Dendritic cell treated with granulocyte-macrophage colony-stimulating factor and Interleukin-4, amounts not matched to agents 40 ng/mL and 50 ng/mL, for 4 days (primary cell): Measurements from ENCODE around the gene UMODL1.

Experiments
- H3K27ac Mint-ChIP-seq: one replicate; pipeline ENCODE4 v1.8.0; 2022; ENCODE audit warnings: mild to moderate bottlenecking, mixed read lengths
- H3K27me3 Mint-ChIP-seq: one replicate; pipeline ENCODE4 v1.8.0; 2022; ENCODE audit warnings: mild to moderate bottlenecking, mixed read lengths
- H3K36me3 Mint-ChIP-seq: one replicate; pipeline ENCODE4 v1.8.0; 2022; ENCODE audit warnings: low read depth, mixed read lengths
- H3K4me1 Mint-ChIP-seq: one replicate; pipeline ENCODE4 v1.8.0; 2022; ENCODE audit warnings: low read depth, mixed read lengths
- H3K4me3 Mint-ChIP-seq: one replicate; pipeline ENCODE4 v1.8.0; 2022; ENCODE audit warnings: mild to moderate bottlenecking, moderate library complexity, mixed read lengths
- H3K9me3 Mint-ChIP-seq: one replicate; pipeline ENCODE4 v1.8.0; 2022; ENCODE audit warnings: mixed read lengths
- intact Hi-C: fragments of 100-400 bp; cut with micrococcal nuclease; formaldehyde crosslinking; loops from one replicate; pipeline ENCODE4 v1.15.0; 2022

UMODL1 gene

GRCh38 chr21:42032968-42033367 lies 38.1 kb upstream of the UMODL1 start:
- no peak overlapping the region for H3K27ac Mint-ChIP-seq
- no peaks in the 10 kb centered on the region for H3K36me3 Mint-ChIP-seq

DNA sequence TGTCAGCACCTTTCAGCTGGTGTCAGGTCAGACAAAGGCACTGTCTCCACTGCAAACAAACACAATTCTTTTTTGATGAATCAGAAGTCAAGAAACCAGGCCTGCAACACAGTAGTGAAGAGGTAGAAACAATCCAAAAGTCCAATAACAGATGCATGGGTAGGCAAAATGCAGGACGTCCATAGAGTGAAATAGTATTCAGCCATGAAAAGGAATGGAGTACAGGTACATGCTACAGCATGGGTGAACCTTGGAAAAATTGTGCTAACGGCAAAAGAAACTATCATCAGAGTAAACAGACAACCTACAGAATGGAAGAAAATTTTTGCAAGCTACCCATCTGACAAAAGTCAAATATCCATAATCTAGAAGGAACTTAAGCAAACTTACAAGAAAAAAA lies 34.8 kb upstream of the UMODL1 start:
- Mint-ChIP-seq H3K36me3 (no peaks in the 10 kb centered on the region), H3K4me1 (peaks cover 11% of the 10 kb centered on the region), H3K27me3 (peaks cover 18% of the 10 kb centered on the region), H3K9me3 (peaks cover 8% of the 10 kb centered on the region), H3K4me3 (no peak overlapping the region), H3K27ac (no peak overlapping the region)
- intact Hi-C loops: no loop called here

More at GRCh38 chr21:42032968-42033367, 38.1 kb upstream of the UMODL1 start:
- no peaks in the 10 kb centered on the region for H3K9me3 Mint-ChIP-seq
- H3K4me1 Mint-ChIP-seq: peaks cover 17% of the 10 kb centered on the region
- H3K4me3 Mint-ChIP-seq: no peak overlapping the region
- H3K27me3 Mint-ChIP-seq: peaks cover 10% of the 10 kb centered on the region
- intact Hi-C loops: no loop called here

DNA sequence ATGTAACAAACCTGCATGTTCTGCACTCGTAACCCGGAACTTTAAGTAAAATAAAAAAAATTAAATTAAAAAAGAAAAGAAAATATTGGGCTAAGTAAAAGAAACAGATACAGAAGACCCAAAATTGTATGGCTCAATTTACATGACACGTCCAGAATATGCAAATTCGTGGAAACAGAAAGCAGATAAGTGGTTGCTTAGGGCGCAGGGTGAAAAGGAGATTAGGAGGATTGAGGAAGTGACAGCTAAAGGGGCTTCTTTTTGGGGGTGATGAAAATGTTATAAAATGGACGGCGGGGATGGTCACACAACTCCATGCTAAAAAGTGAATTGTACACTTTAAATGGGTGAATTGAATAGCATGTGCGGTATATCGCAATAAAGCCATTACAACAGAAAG lies 33.6 kb upstream of the UMODL1 start:
- H3K27ac Mint-ChIP-seq: no peak overlapping the region

GRCh38 chr21:42037943-42038342 lies 33.2 kb upstream of the UMODL1 start:
- Mint-ChIP-seq H3K27ac (no peak overlapping the region), H3K9me3 (peaks cover 8% of the 10 kb centered on the region), H3K4me3 (no peak overlapping the region), H3K27me3 (peaks cover 20% of the 10 kb centered on the region), H3K4me1 (peaks cover 11% of the 10 kb centered on the region), H3K36me3 (no peaks in the 10 kb centered on the region)
- intact Hi-C loops: no loop called here

More for the DNA sequence above, 33.6 kb upstream of the UMODL1 start:
- Mint-ChIP-seq H3K4me3 (no peak overlapping the region), H3K27me3 (peaks cover 20% of the 10 kb centered on the region), H3K36me3 (no peaks in the 10 kb centered on the region), H3K4me1 (peaks cover 11% of the 10 kb centered on the region), H3K9me3 (peaks cover 8% of the 10 kb centered on the region)
- intact Hi-C loops: no loop called here

DNA sequence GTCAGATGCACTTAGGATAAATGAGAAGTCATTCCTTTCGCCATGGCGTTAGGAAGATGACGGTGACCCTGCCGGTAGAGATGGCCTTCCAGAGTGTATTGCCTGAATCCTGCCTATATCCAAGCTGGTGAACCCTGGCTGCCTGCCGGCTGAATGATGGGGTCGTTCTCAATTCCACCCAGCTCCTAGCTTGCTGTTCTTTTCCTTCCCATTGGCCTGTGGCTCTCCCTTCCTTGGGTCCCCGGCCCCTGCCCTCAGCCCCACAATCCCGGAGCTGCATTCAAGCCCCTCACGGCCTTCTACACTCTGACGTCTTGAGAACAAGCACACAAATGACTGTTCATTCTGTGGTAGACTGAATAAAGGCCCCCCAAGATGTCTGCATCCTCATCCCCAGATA lies 32.7 kb upstream of the UMODL1 start:
- intact Hi-C loops: no loop called here
- Mint-ChIP-seq H3K9me3 (peaks cover 8% of the 10 kb centered on the region), H3K4me3 (no peak overlapping the region), H3K27me3 (peaks cover 20% of the 10 kb centered on the region), H3K4me1 (peaks cover 11% of the 10 kb centered on the region), H3K27ac (no peak overlapping the region), H3K36me3 (no peaks in the 10 kb centered on the region)

DNA sequence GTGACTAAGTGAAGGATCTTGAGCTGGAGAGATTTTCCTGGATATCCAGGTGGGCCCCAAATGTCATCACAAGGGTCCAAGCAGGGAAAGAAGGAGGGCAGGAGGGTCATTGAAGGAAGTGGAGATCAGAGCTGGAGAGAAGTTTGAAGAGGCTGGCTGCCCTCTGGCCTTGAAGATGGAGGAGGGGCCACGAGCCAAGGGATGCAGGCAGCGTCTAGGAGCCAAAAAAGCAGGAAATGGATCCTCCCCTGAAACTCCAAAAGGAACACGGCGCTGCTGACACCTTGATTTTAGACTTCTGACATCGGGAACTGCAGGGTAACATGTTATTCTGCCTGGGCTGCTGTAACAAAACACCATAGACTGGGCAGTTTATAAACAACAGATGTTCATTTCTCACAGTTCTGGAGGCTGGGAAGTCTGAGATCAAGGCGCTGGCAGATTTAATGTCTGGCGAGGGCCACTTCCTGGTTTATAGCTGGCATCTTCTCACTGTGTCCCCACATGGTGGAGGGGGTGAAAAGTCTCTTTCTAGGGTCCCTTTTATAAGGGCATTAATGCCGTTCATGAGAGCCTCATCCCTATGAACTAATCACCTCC lies 32.2 kb upstream of the UMODL1 start:
- H3K4me1 Mint-ChIP-seq: peaks cover 11% of the 10 kb centered on the region
- peaks cover 20% of the 10 kb centered on the region for H3K27me3 Mint-ChIP-seq
- H3K36me3 Mint-ChIP-seq: no peaks in the 10 kb centered on the region
- H3K4me3 Mint-ChIP-seq: no peak overlapping the region
- peaks cover 8% of the 10 kb centered on the region for H3K9me3 Mint-ChIP-seq
- H3K27ac Mint-ChIP-seq: no peak overlapping the region
- intact Hi-C loops: no loop called here

- Mint-ChIP-seq H3K27ac (peak overlapping the region; percentile 19), H3K4me1 (peaks cover 11% of the 10 kb centered on the region), H3K36me3 (no peaks in the 10 kb centered on the region), H3K9me3 (peaks cover 8% of the 10 kb centered on the region), H3K4me3 (no peak overlapping the region), H3K27me3 (peaks cover 21% of the 10 kb centered on the region)
- intact Hi-C loops: no loop called here
Observed at GRCh38 chr21:42039470-42039901, 31.6 kb upstream of the UMODL1 start.

- H3K36me3 Mint-ChIP-seq: no peaks in the 10 kb centered on the region
- H3K9me3 Mint-ChIP-seq: peaks cover 8% of the 10 kb centered on the region
- no peak overlapping the region for H3K4me3 Mint-ChIP-seq
- H3K27ac Mint-ChIP-seq: peak overlapping the region; percentile 19
- intact Hi-C loops: no loop called here
- peaks cover 11% of the 10 kb centered on the region for H3K4me1 Mint-ChIP-seq
- H3K27me3 Mint-ChIP-seq: peaks cover 17% of the 10 kb centered on the region
Observed at GRCh38 chr21:42039911-42040351, 31.2 kb upstream of the UMODL1 start.

DNA sequence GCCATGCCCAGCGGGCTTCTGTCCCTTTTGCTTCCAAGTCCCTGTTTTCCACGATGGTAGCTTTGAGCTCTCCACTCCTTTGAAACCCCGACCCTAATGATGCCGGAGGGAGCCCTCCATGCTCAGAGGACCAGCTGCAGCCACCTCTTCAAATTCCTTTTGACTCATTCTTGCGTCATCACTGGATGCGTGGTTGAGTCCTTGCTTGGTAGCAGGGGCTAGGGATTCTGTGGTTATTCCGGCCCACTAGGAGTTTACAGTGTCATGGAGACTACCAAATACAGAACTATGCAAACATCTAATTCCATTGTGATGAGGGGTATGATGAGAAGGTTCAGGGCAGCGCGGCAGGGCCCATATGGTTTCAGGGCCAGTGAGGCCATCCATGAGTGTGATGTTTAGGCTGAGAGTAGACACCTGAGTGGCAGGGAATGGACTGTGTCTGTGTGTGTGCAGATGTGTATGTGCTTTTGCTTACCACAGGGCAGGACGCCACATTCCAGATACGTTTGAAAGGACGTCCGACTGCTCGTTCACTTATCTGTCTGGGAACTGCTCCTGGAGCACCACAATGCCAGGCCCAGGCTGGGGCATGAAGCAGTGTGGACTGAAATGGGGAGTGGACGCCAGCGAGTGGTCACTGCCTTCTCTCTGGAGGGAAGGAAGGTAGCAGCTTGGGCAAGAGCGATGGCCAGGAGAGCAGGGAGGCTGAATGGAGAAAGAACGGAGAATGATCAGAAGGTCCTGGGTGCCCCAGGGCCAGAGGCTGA lies 30.5 kb upstream of the UMODL1 start:
- Mint-ChIP-seq H3K9me3 (peaks cover 8% of the 10 kb centered on the region), H3K4me3 (no peak overlapping the region)
- intact Hi-C loops: no loop called here

DNA sequence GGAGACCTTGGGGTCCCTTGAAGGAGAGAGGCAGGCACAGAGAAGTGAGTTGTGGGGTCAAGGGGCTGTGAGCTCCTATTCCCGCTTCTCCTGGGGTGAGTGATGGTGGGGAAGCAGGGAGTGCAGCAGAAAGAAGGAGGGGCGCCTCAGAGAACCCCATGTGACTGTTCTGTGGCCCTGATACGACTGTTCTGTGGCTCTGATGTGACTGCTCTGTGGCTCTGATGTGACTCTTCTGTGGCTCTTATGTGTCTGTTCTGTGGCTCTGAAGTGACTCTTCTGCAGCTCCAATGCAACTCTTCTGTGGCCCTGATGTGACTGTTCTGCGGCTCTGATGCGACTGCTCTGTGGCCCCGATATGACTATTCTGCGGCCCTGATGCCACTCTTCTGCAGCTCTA lies 29.9 kb upstream of the UMODL1 start:
- Mint-ChIP-seq H3K27me3 (peaks cover 15% of the 10 kb centered on the region), H3K27ac (no peak overlapping the region), H3K4me1 (peaks cover 11% of the 10 kb centered on the region), H3K36me3 (no peaks in the 10 kb centered on the region), H3K4me3 (no peak overlapping the region), H3K9me3 (peaks cover 8% of the 10 kb centered on the region)
- intact Hi-C loops: no loop called here

More for the DNA sequence above, 30.5 kb upstream of the UMODL1 start:
- Mint-ChIP-seq H3K36me3 (no peaks in the 10 kb centered on the region), H3K27ac (no peak overlapping the region), H3K27me3 (peaks cover 15% of the 10 kb centered on the region), H3K4me1 (peaks cover 11% of the 10 kb centered on the region)

DNA sequence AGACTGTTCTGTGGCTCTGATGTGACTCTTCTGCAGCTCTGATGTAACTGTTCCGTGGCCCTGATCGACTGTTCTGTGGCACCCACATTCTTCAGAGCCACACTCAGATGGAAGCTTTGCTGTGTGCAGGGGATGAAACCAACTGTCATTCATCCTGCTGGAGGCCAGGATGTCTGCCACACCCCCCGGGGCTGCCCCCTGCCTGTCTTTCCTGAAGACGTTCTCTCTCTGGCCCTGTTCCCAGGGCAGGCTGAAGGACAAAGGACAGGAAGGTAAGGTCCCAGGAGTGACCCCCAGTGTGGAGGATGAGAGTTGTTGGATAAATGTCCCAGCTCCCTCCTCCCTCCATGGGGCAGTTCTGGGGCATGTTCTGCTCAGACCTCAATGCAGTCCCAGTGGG lies 29.4 kb upstream of the UMODL1 start:
- no peak overlapping the region for H3K27ac Mint-ChIP-seq
- peaks cover 11% of the 10 kb centered on the region for H3K4me1 Mint-ChIP-seq
- no peak overlapping the region for H3K4me3 Mint-ChIP-seq
- H3K36me3 Mint-ChIP-seq: no peaks in the 10 kb centered on the region
- peaks cover 8% of the 10 kb centered on the region for H3K9me3 Mint-ChIP-seq
- H3K27me3 Mint-ChIP-seq: peaks cover 15% of the 10 kb centered on the region
- intact Hi-C loops: no loop called here

GRCh38 chr21:42042651-42043050 lies 28.5 kb upstream of the UMODL1 start:
- Mint-ChIP-seq H3K36me3 (no peaks in the 10 kb centered on the region), H3K4me1 (peaks cover 11% of the 10 kb centered on the region), H3K27ac (no peak overlapping the region), H3K9me3 (peaks cover 8% of the 10 kb centered on the region), H3K27me3 (peaks cover 15% of the 10 kb centered on the region), H3K4me3 (no peak overlapping the region)
- intact Hi-C loops: no loop called here

DNA sequence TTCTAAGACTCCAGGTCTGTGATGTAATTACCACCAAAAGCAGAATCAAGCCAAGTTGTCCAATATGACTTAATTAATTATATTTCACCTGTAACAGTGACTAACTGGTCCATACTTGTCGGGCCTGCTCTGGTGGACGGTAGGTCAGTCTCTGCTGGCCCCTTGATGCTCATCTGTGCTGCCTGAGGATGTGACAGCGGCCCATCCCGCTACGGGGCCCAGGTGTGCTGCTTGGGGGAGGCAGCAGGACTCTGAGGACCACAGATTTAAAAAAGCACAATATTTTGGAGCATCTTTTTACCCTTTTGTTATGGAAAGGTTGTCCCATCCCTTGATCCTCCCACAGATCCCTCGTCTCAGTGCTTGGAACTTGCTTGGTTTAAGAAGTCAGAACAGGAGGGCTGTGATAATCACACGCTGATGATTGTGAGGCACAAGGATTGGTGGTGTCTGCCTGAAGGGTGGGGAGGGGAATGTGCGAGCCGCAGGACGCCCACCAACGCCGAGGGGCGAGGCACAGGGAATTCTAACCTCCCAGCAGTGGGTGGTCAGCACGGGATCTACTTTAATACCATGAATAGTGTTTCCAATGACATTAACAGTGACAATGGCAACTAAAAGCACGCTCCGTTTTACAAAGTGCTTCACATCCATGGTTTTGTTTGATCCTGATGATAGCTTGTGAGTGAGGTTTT lies 27.8 kb upstream of the UMODL1 start:
- Mint-ChIP-seq H3K9me3 (peaks cover 7% of the 10 kb centered on the region), H3K36me3 (no peaks in the 10 kb centered on the region), H3K27ac (no peak overlapping the region), H3K4me1 (peaks cover 11% of the 10 kb centered on the region), H3K27me3 (peaks cover 15% of the 10 kb centered on the region), H3K4me3 (no peak overlapping the region)
- intact Hi-C loops: no loop called here

GRCh38 chr21:42043961-42044360 lies 27.2 kb upstream of the UMODL1 start:
- peaks cover under 1% of the 10 kb centered on the region for H3K9me3 Mint-ChIP-seq
- H3K27ac Mint-ChIP-seq: peak overlapping the region; percentile 35
- intact Hi-C loops: no loop called here
- peaks cover 11% of the 10 kb centered on the region for H3K27me3 Mint-ChIP-seq
- H3K4me1 Mint-ChIP-seq: peaks cover 11% of the 10 kb centered on the region
- no peaks in the 10 kb centered on the region for H3K36me3 Mint-ChIP-seq
- no peak overlapping the region for H3K4me3 Mint-ChIP-seq
